Dendritic cell treated with granulocyte-macrophage colony-stimulating factor and Interleukin-4, amounts not matched to agents 40 ng/mL and 50 ng/mL, for 4 days (primary cell): ENCODE results near the gene PODXL.

Source experiments
- H3K27ac Mint-ChIP-seq: one replicate; pipeline ENCODE4 v1.8.0; 2022; ENCODE audit warnings: mild to moderate bottlenecking, mixed read lengths
- H3K27me3 Mint-ChIP-seq: one replicate; pipeline ENCODE4 v1.8.0; 2022; ENCODE audit warnings: mild to moderate bottlenecking, mixed read lengths
- H3K36me3 Mint-ChIP-seq: one replicate; pipeline ENCODE4 v1.8.0; 2022; ENCODE audit warnings: low read depth, mixed read lengths
- H3K4me1 Mint-ChIP-seq: one replicate; pipeline ENCODE4 v1.8.0; 2022; ENCODE audit warnings: low read depth, mixed read lengths
- H3K4me3 Mint-ChIP-seq: one replicate; pipeline ENCODE4 v1.8.0; 2022; ENCODE audit warnings: mild to moderate bottlenecking, moderate library complexity, mixed read lengths
- H3K9me3 Mint-ChIP-seq: one replicate; pipeline ENCODE4 v1.8.0; 2022; ENCODE audit warnings: mixed read lengths
- intact Hi-C: fragments of 100-400 bp; cut with micrococcal nuclease; formaldehyde crosslinking; loops from one replicate; pipeline ENCODE4 v1.15.0; 2022

The PODXL gene

GRCh38 chr7:131554880-131555516 is 1.4 kb downstream of the PODXL start:
- Mint-ChIP-seq H3K27me3 (peaks cover 67% of the 10 kb centered on the region), H3K9me3 (no peaks in the 10 kb centered on the region), H3K27ac (no peak overlapping the region), H3K4me3 (no peak overlapping the region), H3K36me3 (no peaks in the 10 kb centered on the region), H3K4me1 (peaks cover 14% of the 10 kb centered on the region)
- intact Hi-C loops: no loop called here

GRCh38 chr7:131553931-131554330 is 2.5 kb downstream of the PODXL start:
- Mint-ChIP-seq H3K36me3 (no peaks in the 10 kb centered on the region), H3K4me3 (no peak overlapping the region), H3K9me3 (peaks cover 1% of the 10 kb centered on the region), H3K27me3 (peaks cover 57% of the 10 kb centered on the region), H3K27ac (no peak overlapping the region), H3K4me1 (peaks cover 14% of the 10 kb centered on the region)
- intact Hi-C loops: no loop called here

GRCh38 chr7:131552053-131552452 is 4.4 kb downstream of the PODXL start:
- no peaks in the 10 kb centered on the region for H3K36me3 Mint-ChIP-seq
- peaks cover 14% of the 10 kb centered on the region for H3K4me1 Mint-ChIP-seq
- peaks cover 12% of the 10 kb centered on the region for H3K9me3 Mint-ChIP-seq
- no peak overlapping the region for H3K27ac Mint-ChIP-seq
- no peak overlapping the region for H3K4me3 Mint-ChIP-seq
- intact Hi-C loops: no loop called here
- H3K27me3 Mint-ChIP-seq: peaks cover 42% of the 10 kb centered on the region

GRCh38 chr7:131550846-131551245 is 5.6 kb downstream of the PODXL start:
- intact Hi-C loops: no loop called here
- H3K27me3 Mint-ChIP-seq: peaks cover 36% of the 10 kb centered on the region
- H3K4me3 Mint-ChIP-seq: no peak overlapping the region
- no peak overlapping the region for H3K27ac Mint-ChIP-seq
- peaks cover 12% of the 10 kb centered on the region for H3K9me3 Mint-ChIP-seq
- peaks cover 15% of the 10 kb centered on the region for H3K4me1 Mint-ChIP-seq
- H3K36me3 Mint-ChIP-seq: no peaks in the 10 kb centered on the region

GRCh38 chr7:131548371-131548770 is 8.1 kb downstream of the PODXL start:
- Mint-ChIP-seq H3K4me1 (peaks cover 13% of the 10 kb centered on the region), H3K27me3 (peaks cover 14% of the 10 kb centered on the region), H3K27ac (no peak overlapping the region), H3K4me3 (no peak overlapping the region), H3K36me3 (no peaks in the 10 kb centered on the region), H3K9me3 (peaks cover 12% of the 10 kb centered on the region)
- intact Hi-C loops: no loop called here

GRCh38 chr7:131547589-131547988 is 8.8 kb downstream of the PODXL start:
- H3K4me1 Mint-ChIP-seq: peaks cover 13% of the 10 kb centered on the region
- no peak overlapping the region for H3K27ac Mint-ChIP-seq
- peaks cover 12% of the 10 kb centered on the region for H3K9me3 Mint-ChIP-seq
- intact Hi-C loops: no loop called here
- no peak overlapping the region for H3K4me3 Mint-ChIP-seq
- H3K36me3 Mint-ChIP-seq: no peaks in the 10 kb centered on the region
- peaks cover 7% of the 10 kb centered on the region for H3K27me3 Mint-ChIP-seq

GRCh38 chr7:131546583-131547141 is 9.8 kb downstream of the PODXL start:
- Mint-ChIP-seq H3K27ac (no peak overlapping the region), H3K36me3 (no peaks in the 10 kb centered on the region), H3K9me3 (peaks cover 12% of the 10 kb centered on the region), H3K4me1 (peaks cover 14% of the 10 kb centered on the region), H3K27me3 (peaks cover 4% of the 10 kb centered on the region), H3K4me3 (no peak overlapping the region)
- intact Hi-C loops: no loop called here

- intact Hi-C loops: no loop called here
- H3K9me3 Mint-ChIP-seq: peaks cover 12% of the 10 kb centered on the region
Observed at GRCh38 chr7:131546126-131546525, 10.3 kb downstream of the PODXL start.

GRCh38 chr7:131544449-131545301 is 11.8 kb downstream of the PODXL start:
- peaks cover 17% of the 10 kb centered on the region for H3K4me1 Mint-ChIP-seq
- no peak overlapping the region for H3K4me3 Mint-ChIP-seq
- H3K27ac Mint-ChIP-seq: no peak overlapping the region
- peaks cover 2% of the 10 kb centered on the region for H3K27me3 Mint-ChIP-seq
- peaks cover 12% of the 10 kb centered on the region for H3K9me3 Mint-ChIP-seq
- no peaks in the 10 kb centered on the region for H3K36me3 Mint-ChIP-seq
- intact Hi-C loops: no loop called here

More at GRCh38 chr7:131546126-131546525, 10.3 kb downstream of the PODXL start:
- Mint-ChIP-seq H3K4me3 (no peak overlapping the region), H3K4me1 (peaks cover 17% of the 10 kb centered on the region), H3K27me3 (peaks cover 3% of the 10 kb centered on the region), H3K36me3 (no peaks in the 10 kb centered on the region), H3K27ac (no peak overlapping the region)

- no peak overlapping the region for H3K4me3 Mint-ChIP-seq
- peaks cover 12% of the 10 kb centered on the region for H3K9me3 Mint-ChIP-seq
- H3K4me1 Mint-ChIP-seq: peaks cover 17% of the 10 kb centered on the region
- no peaks in the 10 kb centered on the region for H3K36me3 Mint-ChIP-seq
- intact Hi-C loops: no loop called here
- H3K27ac Mint-ChIP-seq: no peak overlapping the region
- H3K27me3 Mint-ChIP-seq: peaks cover 2% of the 10 kb centered on the region
Observed at GRCh38 chr7:131544021-131544420, 12.4 kb downstream of the PODXL start.

- Mint-ChIP-seq H3K36me3 (no peaks in the 10 kb centered on the region), H3K4me1 (peaks cover 17% of the 10 kb centered on the region), H3K27me3 (peaks cover 2% of the 10 kb centered on the region), H3K4me3 (no peak overlapping the region), H3K9me3 (peaks cover 5% of the 10 kb centered on the region), H3K27ac (no peak overlapping the region)
- intact Hi-C loops: no loop called here
Observed at GRCh38 chr7:131543298-131543697, 13.1 kb downstream of the PODXL start.

- intact Hi-C loops: no loop called here
- H3K36me3 Mint-ChIP-seq: no peaks in the 10 kb centered on the region
- peaks cover 11% of the 10 kb centered on the region for H3K4me1 Mint-ChIP-seq
- H3K4me3 Mint-ChIP-seq: no peak overlapping the region
- H3K9me3 Mint-ChIP-seq: no peaks in the 10 kb centered on the region
- peaks cover 2% of the 10 kb centered on the region for H3K27me3 Mint-ChIP-seq
- H3K27ac Mint-ChIP-seq: no peak overlapping the region
Observed at GRCh38 chr7:131540491-131541162, 15.8 kb downstream of the PODXL start.

- Mint-ChIP-seq H3K27ac (no peak overlapping the region), H3K36me3 (no peaks in the 10 kb centered on the region), H3K9me3 (no peaks in the 10 kb centered on the region), H3K27me3 (no peaks in the 10 kb centered on the region), H3K4me1 (peaks cover 5% of the 10 kb centered on the region), H3K4me3 (no peak overlapping the region)
- intact Hi-C loops: no loop called here
Observed at GRCh38 chr7:131538813-131539179, 17.6 kb downstream of the PODXL start.
